ENCODE measurements around the gene PRMT7. TPM values are rescaled to one million over a fixed set of nuclear protein-coding genes. Genes with fewer than 3 reads are reported as not detected.

The PRMT7 gene
- total and polyA plus RNA-seq, 2 of the 8 experiments (the other 6 are each of a cell fraction or from before 2014, with no cell fraction given) = 48.2 to 49.3 TPM

- no peak for TF ChIP-seq ASH2L (IDR thresholded peaks at IDR 0.05; ENCODE audit: low read length)
- TF ChIP-seq KDM1A (IDR thresholded peaks at IDR 0.05; ENCODE audit: borderline replicate concordance, low read length) = no peak
- TF ChIP-seq SIRT6 (IDR thresholded peaks at IDR 0.05; ENCODE audit: low read length) = no peak
- TF ChIP-seq FOSL1 (IDR thresholded peaks at IDR 0.05; ENCODE audit: insufficient read depth, low read depth, low read length) = no peak
Measured at GRCh38 chr16:68355447-68356248, 44.8 kb downstream of the PRMT7 start (continued).
